ENCODE data around the gene LYPLAL1.

DNA sequence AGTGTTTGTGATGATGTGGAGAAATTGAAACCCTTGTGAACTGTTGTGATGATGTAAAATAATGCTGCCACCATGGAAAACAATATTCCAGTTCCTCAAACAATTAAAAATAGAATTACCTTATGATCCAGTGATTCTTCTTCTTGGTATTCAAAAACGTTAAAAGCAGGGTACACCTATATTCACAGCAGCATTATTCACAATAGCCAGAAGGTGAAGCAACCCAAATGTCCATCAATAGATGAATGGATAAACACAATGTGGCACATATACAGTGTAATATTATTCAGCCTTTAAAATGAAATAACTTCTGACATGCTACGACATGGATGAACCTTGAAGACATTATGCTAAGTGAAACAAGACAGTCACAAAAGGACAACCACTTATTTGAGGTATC, 59.2 kb downstream of the LYPLAL1 start:
- TF ChIP-seq, protein P1, sequence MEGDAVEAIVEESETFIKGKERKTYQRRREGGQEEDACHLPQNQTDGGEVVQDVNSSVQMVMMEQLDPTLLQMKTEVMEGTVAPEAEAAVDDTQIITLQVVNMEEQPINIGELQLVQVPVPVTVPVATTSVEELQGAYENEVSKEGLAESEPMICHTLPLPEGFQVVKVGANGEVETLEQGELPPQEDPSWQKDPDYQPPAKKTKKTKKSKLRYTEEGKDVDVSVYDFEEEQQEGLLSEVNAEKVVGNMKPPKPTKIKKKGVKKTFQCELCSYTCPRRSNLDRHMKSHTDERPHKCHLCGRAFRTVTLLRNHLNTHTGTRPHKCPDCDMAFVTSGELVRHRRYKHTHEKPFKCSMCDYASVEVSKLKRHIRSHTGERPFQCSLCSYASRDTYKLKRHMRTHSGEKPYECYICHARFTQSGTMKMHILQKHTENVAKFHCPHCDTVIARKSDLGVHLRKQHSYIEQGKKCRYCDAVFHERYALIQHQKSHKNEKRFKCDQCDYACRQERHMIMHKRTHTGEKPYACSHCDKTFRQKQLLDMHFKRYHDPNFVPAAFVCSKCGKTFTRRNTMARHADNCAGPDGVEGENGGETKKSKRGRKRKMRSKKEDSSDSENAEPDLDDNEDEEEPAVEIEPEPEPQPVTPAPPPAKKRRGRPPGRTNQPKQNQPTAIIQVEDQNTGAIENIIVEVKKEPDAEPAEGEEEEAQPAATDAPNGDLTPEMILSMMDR (conservative IDR thresholded peaks at IDR 0.05; ENCODE audit: low read depth, low read length) = no peak
- TF ChIP-seq POLR2A (IDR thresholded peaks at IDR 0.05; ENCODE audit: low read depth, low read length) (no peak), RAD21 (IDR thresholded peaks at IDR 0.05; ENCODE audit: low read length) (no peak), MAZ (IDR thresholded peaks at IDR 0.05; ENCODE audit: borderline replicate concordance, low read depth, low read length) (no peak), CEBPB (IDR thresholded peaks at IDR 0.05; ENCODE audit: low read depth, low read length) (no peak), RCOR1 (IDR thresholded peaks at IDR 0.05; ENCODE audit: insufficient replicate concordance, low read length) (no peak), SMC3 (IDR thresholded peaks at IDR 0.05; ENCODE audit: low read depth, low read length) (no peak), MXI1 (IDR thresholded peaks at IDR 0.05; ENCODE audit: borderline replicate concordance, low read depth, low read length) (no peak), RFX5 (IDR thresholded peaks at IDR 0.05; ENCODE audit: low read depth, low read length) (no peak), BHLHE40 (IDR thresholded peaks at IDR 0.05; ENCODE audit: low read depth, low read length) (no peak), CHD1 (IDR thresholded peaks at IDR 0.05; ENCODE audit: low read depth, low read length) (no peak)
- TF ChIP-seq, protein P2, sequence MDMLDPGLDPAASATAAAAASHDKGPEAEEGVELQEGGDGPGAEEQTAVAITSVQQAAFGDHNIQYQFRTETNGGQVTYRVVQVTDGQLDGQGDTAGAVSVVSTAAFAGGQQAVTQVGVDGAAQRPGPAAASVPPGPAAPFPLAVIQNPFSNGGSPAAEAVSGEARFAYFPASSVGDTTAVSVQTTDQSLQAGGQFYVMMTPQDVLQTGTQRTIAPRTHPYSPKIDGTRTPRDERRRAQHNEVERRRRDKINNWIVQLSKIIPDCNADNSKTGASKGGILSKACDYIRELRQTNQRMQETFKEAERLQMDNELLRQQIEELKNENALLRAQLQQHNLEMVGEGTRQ (IDR thresholded peaks at IDR 0.05; ENCODE audit: low read depth, low read length) = no peak
- TF ChIP-seq, protein P3, sequence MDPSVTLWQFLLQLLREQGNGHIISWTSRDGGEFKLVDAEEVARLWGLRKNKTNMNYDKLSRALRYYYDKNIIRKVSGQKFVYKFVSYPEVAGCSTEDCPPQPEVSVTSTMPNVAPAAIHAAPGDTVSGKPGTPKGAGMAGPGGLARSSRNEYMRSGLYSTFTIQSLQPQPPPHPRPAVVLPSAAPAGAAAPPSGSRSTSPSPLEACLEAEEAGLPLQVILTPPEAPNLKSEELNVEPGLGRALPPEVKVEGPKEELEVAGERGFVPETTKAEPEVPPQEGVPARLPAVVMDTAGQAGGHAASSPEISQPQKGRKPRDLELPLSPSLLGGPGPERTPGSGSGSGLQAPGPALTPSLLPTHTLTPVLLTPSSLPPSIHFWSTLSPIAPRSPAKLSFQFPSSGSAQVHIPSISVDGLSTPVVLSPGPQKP (IDR thresholded peaks at IDR 0.05; ENCODE audit: borderline replicate concordance, low read depth, low read length) = no peak

Measured in IMR-90 (cell line).